Glutamatergic neuron (in vitro differentiated cells): ENCODE results near the gene LRP6. TPM values are rescaled to one million over a fixed set of nuclear protein-coding genes. Genes with fewer than 3 reads are reported as not detected.
A peak's percentile ranks its signal among the peaks of the same experiment; 100 is the strongest.

Source experiments
- DNase-seq: peaks from one replicate; pipeline ENCODE4 v3.0.0; 2022
- H3K27ac Mint-ChIP-seq: one replicate; pipeline ENCODE4 v1.8.0; 2020; ENCODE audit warnings: mild to moderate bottlenecking, mixed read lengths, inconsistent platforms; ENCODE audit not compliant: unreplicated experiment
- H3K27me3 Mint-ChIP-seq: one replicate; pipeline ENCODE4 v1.8.0; 2020; ENCODE audit warnings: mild to moderate bottlenecking, moderate library complexity, mixed read lengths, inconsistent platforms; ENCODE audit not compliant: unreplicated experiment
- H3K36me3 Mint-ChIP-seq: one replicate; pipeline ENCODE4 v1.8.0; 2020; ENCODE audit warnings: mild to moderate bottlenecking, mixed read lengths, inconsistent platforms; ENCODE audit not compliant: unreplicated experiment
- H3K4me1 Mint-ChIP-seq: one replicate; pipeline ENCODE4 v1.8.0; 2020; ENCODE audit warnings: mild to moderate bottlenecking, low read depth, mixed read lengths, inconsistent platforms; ENCODE audit not compliant: unreplicated experiment
- H3K4me3 Mint-ChIP-seq: one replicate; pipeline ENCODE4 v1.8.0; 2020; ENCODE audit warnings: mild to moderate bottlenecking, mixed read lengths, inconsistent platforms; ENCODE audit not compliant: unreplicated experiment
- H3K9me3 Mint-ChIP-seq: one replicate; pipeline ENCODE4 v1.8.0; 2020; ENCODE audit warnings: mild to moderate bottlenecking, moderate library complexity, mixed read lengths, inconsistent platforms; ENCODE audit not compliant: unreplicated experiment
- CTCF ChIP-seq: fragments of 200-600 bp; sonication (generic); IDR thresholded peaks from one replicate; pipeline ENCODE4 v1.5.0; 2021; ENCODE audit not compliant: partially characterized antibody, unreplicated experiment
- total RNA-seq: library from RNA; stranded (reverse); fragmentation: NEBNext Ultra II Directional; extraction: Animal tissue kit (Norgen Biotek cat#: 25700); gene quantifications from one replicate; pipeline ENCODE4 v1.2.1, GENCODE V29; 2021; ENCODE audit not compliant: unreplicated experiment

The LRP6 gene
- total RNA-seq, 1 donor from 2014 or later = 48.3 TPM

- no peaks in the 10 kb centered on the region for H3K9me3 Mint-ChIP-seq
- no peaks in the 10 kb centered on the region for H3K27me3 Mint-ChIP-seq
- H3K4me3 Mint-ChIP-seq = no peak overlapping the region
- no peaks in the 10 kb centered on the region for H3K36me3 Mint-ChIP-seq
- H3K27ac Mint-ChIP-seq = no peak overlapping the region
- peaks cover 1% of the 10 kb centered on the region for H3K4me1 Mint-ChIP-seq
- no peak for TF ChIP-seq CTCF
- no peak for DNase-seq
Measured at GRCh38 chr12:12249216-12250050, 17.4 kb downstream of the LRP6 start.

GRCh38 chr12:12247584-12247983 lies 19.3 kb downstream of the LRP6 start:
- no peak overlapping the region for H3K4me3 Mint-ChIP-seq
- H3K9me3 Mint-ChIP-seq = no peaks in the 10 kb centered on the region
- no peaks in the 10 kb centered on the region for H3K27me3 Mint-ChIP-seq
- H3K27ac Mint-ChIP-seq = no peak overlapping the region
- TF ChIP-seq CTCF = no peak
- peaks cover 3% of the 10 kb centered on the region for H3K4me1 Mint-ChIP-seq
- H3K36me3 Mint-ChIP-seq = no peaks in the 10 kb centered on the region
- no peak for DNase-seq

- H3K27me3 Mint-ChIP-seq = no peaks in the 10 kb centered on the region
- no peak for TF ChIP-seq CTCF
- peaks cover 12% of the 10 kb centered on the region for H3K4me1 Mint-ChIP-seq
- H3K4me3 Mint-ChIP-seq = no peak overlapping the region
- no peak for DNase-seq
- no peaks in the 10 kb centered on the region for H3K36me3 Mint-ChIP-seq
- no peak overlapping the region for H3K27ac Mint-ChIP-seq
- no peaks in the 10 kb centered on the region for H3K9me3 Mint-ChIP-seq
Measured at GRCh38 chr12:12244341-12244740, 22.5 kb downstream of the LRP6 start.

GRCh38 chr12:12240662-12241340 lies 26.0 kb downstream of the LRP6 start:
- Mint-ChIP-seq H3K36me3 (no peaks in the 10 kb centered on the region), H3K27me3 (no peaks in the 10 kb centered on the region), H3K4me3 (peak overlapping the region; percentile 65), H3K9me3 (no peaks in the 10 kb centered on the region), H3K27ac (peak overlapping the region; percentile 96), H3K4me1 (peaks cover 12% of the 10 kb centered on the region)
- DNase-seq = no peak
- TF ChIP-seq CTCF = no peak

GRCh38 chr12:12239127-12239526 lies 27.7 kb downstream of the LRP6 start:
- Mint-ChIP-seq H3K4me1 (peaks cover 12% of the 10 kb centered on the region), H3K4me3 (no peak overlapping the region), H3K27ac (peak overlapping the region; percentile 8), H3K36me3 (no peaks in the 10 kb centered on the region), H3K9me3 (no peaks in the 10 kb centered on the region), H3K27me3 (peaks cover 1% of the 10 kb centered on the region)
- no peak for TF ChIP-seq CTCF
- DNase-seq = no peak
